Activated CD4-positive, alpha-beta T cell treated with anti-CD3 and anti-CD28 coated beads, Interleukin-2, amount 10 ng/mL, durations not matched to agents 24 days and 14 days (primary cell): ENCODE results near the gene MCF2L2. TPM values are rescaled to one million over a fixed set of nuclear protein-coding genes. Genes with fewer than 3 reads are reported as not detected.
"Not testable (repeated sequence)": the region's sequence is repeated elsewhere in the genome, so short reads cannot be mapped to it uniquely, and the experiment has no call there.

ENCODE experiments used
- DNase-seq: peaks from one replicate; pipeline ENCODE4 v3.0.0; 2022
- H3K27ac Mint-ChIP-seq: one replicate; pipeline ENCODE4 v1.8.0; 2022; ENCODE audit warnings: mild to moderate bottlenecking, mixed read lengths
- H3K27me3 Mint-ChIP-seq: one replicate; pipeline ENCODE4 v1.8.0; 2022; ENCODE audit warnings: mixed read lengths
- H3K36me3 Mint-ChIP-seq: one replicate; pipeline ENCODE4 v1.8.0; 2022; ENCODE audit warnings: low read depth, mild to moderate bottlenecking, mixed read lengths
- H3K4me1 Mint-ChIP-seq: one replicate; pipeline ENCODE4 v1.8.0; 2021; ENCODE audit warnings: mixed read lengths
- H3K4me3 Mint-ChIP-seq: one replicate; pipeline ENCODE4 v1.8.0; 2022; ENCODE audit warnings: mild to moderate bottlenecking, moderate library complexity, mixed read lengths
- H3K9me3 Mint-ChIP-seq: one replicate; pipeline ENCODE4 v1.8.0; 2021; ENCODE audit warnings: mixed read lengths
- intact Hi-C: fragments of 100-400 bp; cut with micrococcal nuclease; formaldehyde crosslinking; loops from one replicate; pipeline ENCODE4 v1.15.1; 2023
- total RNA-seq: library from RNA; stranded (reverse); gene quantifications from 2 replicates; pipeline ENCODE4 v1.2.3, GENCODE V29; 2022

The MCF2L2 gene
- total RNA-seq, 1 donor from 2014 or later, result 4.8 TPM

DNA sequence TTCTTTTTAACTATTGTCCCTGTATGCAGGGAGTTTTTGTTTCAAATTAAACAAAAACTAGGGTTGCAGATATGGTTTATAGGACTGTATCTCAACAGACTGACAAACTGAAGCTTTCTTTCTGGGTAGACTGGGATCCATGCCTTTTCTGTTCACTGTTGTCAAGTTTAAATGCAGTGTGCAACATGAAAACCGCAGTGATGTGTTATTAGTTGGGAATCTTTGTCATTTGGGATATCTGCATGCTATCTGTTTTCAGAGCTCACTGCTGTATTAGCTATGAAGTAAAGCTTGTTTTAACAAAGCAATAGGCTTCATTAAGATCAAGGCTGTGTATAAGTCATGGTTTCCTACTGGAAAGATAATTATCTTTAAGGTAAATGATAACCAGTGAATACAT is 21.4 kb upstream of the MCF2L2 start:
- Mint-ChIP-seq H3K9me3 (no peaks in the 10 kb centered on the region), H3K27ac (no peak overlapping the region), H3K4me1 (peaks cover 15% of the 10 kb centered on the region), H3K36me3 (peaks cover 3% of the 10 kb centered on the region), H3K27me3 (no peaks in the 10 kb centered on the region), H3K4me3 (no peak overlapping the region)
- intact Hi-C loops, result no loop called here
- no peak for DNase-seq

DNA sequence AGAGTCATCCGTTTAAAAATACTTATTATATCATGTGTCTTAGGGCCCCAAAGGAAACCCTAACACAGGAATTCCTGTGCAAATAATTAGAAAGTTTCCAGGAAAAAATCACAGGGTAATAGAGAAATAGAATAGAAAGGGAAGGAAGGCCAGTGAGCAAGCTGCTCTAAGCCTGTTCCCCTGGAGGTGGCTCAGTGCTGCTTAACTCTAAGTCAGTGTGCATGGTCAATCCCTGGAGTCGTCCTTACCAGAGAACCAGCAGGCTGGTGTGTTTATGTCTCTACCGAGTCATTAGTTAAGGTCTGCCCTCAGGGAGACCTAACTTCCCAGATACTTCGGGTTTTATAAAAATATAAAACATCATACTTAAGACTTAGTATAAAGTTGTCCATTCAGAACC is 21.0 kb upstream of the MCF2L2 start:
- Mint-ChIP-seq H3K27ac (no peak overlapping the region), H3K27me3 (no peaks in the 10 kb centered on the region), H3K9me3 (no peaks in the 10 kb centered on the region), H3K36me3 (peaks cover 3% of the 10 kb centered on the region), H3K4me3 (no peak overlapping the region), H3K4me1 (peaks cover 15% of the 10 kb centered on the region)
- no peak for DNase-seq
- intact Hi-C loops, result no loop called here

DNA sequence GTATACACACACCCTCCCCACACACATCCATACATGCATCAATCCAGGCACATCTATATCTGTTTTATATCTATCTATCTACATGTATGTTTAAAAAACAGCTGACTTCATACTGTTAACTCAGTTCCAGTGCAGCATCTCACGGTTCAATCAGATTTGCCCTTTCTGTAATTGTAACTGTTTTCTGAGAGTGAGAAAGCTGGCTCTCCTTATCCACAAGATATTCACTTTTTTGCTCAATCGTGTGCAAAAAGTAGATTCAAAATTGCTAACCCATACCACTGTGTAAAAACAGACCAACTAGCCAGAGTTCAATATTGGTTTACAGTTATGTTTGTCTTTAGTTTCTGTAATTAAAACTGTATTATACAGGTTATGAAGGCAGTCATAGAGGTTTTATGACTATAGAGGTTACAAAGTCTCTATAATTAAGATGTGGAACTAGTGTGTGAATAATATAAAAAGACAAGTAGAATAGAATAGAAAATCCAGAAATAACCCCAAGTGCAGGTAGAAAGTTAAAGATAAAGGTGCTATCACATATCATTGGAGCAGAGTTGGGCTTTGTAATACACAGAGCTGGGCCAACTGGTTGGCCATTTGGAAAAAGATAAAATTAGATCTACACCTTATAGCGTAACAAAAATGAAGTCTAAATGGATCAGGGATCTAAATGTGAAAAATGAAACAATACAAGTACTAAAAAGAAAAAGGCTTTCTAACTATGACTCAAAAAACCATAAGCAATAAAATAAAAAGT is 20.1 kb upstream of the MCF2L2 start:
- H3K27ac Mint-ChIP-seq, result no peak overlapping the region
- H3K9me3 Mint-ChIP-seq, result peaks cover 4% of the 10 kb centered on the region
- peaks cover 6% of the 10 kb centered on the region for H3K27me3 Mint-ChIP-seq
- intact Hi-C loops, result no loop called here
- H3K4me3 Mint-ChIP-seq, result peak overlapping the region; percentile 62
- H3K36me3 Mint-ChIP-seq, result peaks cover 6% of the 10 kb centered on the region
- H3K4me1 Mint-ChIP-seq, result peaks cover 15% of the 10 kb centered on the region
- no peak for DNase-seq

DNA sequence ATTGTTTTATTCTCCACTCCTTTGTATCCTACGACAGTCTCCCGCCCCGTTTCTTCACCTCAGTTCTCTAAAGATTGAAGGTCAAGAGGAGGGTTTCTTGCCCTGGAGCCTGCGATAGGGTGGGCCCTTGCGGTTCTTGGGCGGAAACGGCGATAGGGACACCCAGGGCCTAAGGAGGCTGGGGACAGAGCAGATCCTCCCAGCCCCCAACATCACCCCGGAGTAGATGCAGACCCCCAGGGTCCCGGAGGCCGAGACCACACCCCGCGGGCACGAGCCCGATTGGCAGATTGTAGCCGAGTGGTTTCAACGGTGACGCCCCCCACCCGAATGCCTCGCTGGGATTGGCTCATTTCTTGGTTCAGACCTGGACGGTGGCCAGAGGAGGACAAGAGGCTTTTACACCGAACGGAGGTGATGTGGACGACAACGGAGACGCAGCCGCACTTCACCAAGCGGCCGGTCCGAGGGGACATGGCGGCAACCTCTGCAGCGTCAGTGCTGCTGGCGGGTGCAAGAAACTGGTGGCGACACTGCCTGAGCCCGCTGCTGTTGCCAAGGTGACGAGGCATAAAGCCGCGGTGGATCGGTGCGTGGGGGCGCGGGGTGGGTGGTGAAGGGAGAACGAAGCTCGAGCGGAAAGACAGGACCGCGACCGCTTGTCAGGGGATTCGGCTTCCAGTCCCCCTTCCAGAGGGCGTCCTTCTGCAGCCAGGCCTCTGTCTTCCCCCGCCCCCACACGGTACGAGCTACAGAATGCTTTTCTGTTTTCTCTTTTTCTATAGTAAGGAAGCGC is 19.0 kb upstream of the MCF2L2 start:
- intact Hi-C loops, result loop anchor here (1.0 kb wide), 2 partner anchors 17 to 22 kb away; no protein-coding TSS in a partner anchor
- H3K27ac Mint-ChIP-seq, result peak overlapping the region; percentile 90
- peak; percentile 94 for DNase-seq
- peaks cover 14% of the 10 kb centered on the region for H3K27me3 Mint-ChIP-seq
- peaks cover 10% of the 10 kb centered on the region for H3K9me3 Mint-ChIP-seq
- peaks cover 10% of the 10 kb centered on the region for H3K36me3 Mint-ChIP-seq
- peaks cover 15% of the 10 kb centered on the region for H3K4me1 Mint-ChIP-seq
- peak overlapping the region; percentile 98 for H3K4me3 Mint-ChIP-seq

DNA sequence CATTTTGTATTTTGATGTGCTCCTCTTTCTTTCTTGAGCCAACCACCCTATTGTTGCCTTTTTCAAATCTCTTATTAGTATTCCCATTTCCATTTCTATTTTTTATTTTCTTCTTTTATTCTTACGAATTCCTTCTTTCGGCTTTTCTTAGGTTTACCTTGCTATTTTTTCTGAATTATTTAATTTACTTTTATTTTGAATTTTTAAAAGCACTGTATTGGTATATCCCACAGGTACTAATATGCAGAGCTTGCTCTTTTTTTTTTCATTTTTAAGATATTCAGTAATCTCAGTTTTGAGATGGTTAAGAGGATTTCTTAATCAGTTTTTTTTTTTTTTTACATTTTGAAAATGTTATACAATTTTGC is 18.4 kb upstream of the MCF2L2 start:
- Mint-ChIP-seq H3K4me3 (peak overlapping the region; percentile 98), H3K27me3 (peaks cover 14% of the 10 kb centered on the region), H3K4me1 (peaks cover 15% of the 10 kb centered on the region), H3K36me3 (peaks cover 10% of the 10 kb centered on the region), H3K27ac (peak overlapping the region; percentile 90), H3K9me3 (peaks cover 10% of the 10 kb centered on the region)
- intact Hi-C loops, result loop anchor here (1.0 kb wide), 2 partner anchors 17 to 22 kb away; no protein-coding TSS in a partner anchor
- no peak for DNase-seq

DNA sequence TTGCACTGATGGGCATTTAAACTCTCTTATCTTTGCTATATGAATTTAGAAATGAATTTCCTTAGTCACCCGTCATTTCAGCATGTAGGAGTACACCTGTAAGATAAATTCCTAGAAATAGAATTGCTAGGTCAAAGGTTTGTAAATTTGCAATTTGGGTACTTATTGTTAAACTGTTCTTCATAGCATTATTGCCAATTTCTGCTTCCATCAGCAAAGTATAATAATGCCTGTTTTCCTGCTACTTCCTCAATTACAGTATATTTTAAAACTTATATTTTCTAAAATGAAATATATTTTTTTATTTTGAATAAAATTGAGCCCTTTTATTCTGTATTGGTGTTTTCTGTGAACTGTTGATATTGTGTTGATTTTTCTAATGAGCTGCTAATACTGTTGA is 16.3 kb upstream of the MCF2L2 start:
- Mint-ChIP-seq H3K4me3 (no peak overlapping the region), H3K9me3 (peaks cover 23% of the 10 kb centered on the region), H3K27me3 (peaks cover 16% of the 10 kb centered on the region), H3K36me3 (peaks cover 11% of the 10 kb centered on the region), H3K27ac (no peak overlapping the region), H3K4me1 (peaks cover 19% of the 10 kb centered on the region)
- no peak for DNase-seq
- intact Hi-C loops, result no loop called here

DNA sequence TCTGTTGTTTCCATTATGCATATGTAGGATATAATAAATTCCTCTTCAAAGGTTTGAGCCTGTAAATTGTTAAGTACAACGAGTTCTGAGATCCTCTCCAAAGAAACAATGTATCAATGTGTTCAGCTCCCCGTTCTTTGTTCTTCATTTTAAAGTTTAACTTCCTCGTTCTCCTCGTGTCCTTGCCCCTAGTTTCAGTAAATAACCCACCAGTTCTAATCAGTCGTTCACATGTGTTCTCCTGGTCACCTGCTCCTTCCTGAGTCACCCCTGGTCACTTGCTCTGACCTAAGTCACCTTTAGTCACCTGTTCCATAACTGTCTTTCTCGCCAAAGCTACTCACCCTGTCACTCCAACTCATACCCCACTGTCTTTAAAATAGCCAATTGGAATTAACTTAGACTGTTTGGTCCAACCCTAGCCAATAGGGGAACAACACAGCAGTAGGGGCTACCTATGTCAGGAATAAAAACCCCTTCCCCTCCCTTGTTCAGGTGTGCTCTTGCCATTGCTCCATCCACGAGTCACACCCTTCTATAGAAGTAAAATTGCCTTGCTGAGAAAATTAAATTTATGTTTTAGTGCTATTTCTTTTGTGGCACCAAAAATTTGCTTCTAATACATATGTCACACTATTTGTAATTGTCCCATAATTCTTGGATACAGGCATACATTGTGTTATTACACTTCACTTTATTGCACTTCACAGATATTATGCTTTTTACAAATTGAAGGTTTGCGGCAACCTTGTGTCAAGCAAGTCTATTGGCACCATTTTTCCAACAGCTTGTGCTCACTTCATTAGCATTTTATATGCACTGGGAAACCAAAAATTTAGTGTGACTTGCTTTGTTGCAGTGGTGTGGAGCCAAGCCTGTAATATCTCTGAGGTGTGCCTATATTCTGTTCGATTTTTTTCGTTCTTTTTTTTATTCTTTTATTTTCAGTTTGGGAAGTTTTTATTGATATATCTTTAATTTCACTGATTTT is 15.3 kb upstream of the MCF2L2 start:
- Mint-ChIP-seq H3K4me3 (no peak overlapping the region), H3K9me3 (peaks cover 27% of the 10 kb centered on the region), H3K4me1 (peaks cover 25% of the 10 kb centered on the region), H3K36me3 (peaks cover 14% of the 10 kb centered on the region), H3K27ac (no peak overlapping the region), H3K27me3 (peaks cover 16% of the 10 kb centered on the region)
- no peak for DNase-seq
- intact Hi-C loops, result no loop called here

DNA sequence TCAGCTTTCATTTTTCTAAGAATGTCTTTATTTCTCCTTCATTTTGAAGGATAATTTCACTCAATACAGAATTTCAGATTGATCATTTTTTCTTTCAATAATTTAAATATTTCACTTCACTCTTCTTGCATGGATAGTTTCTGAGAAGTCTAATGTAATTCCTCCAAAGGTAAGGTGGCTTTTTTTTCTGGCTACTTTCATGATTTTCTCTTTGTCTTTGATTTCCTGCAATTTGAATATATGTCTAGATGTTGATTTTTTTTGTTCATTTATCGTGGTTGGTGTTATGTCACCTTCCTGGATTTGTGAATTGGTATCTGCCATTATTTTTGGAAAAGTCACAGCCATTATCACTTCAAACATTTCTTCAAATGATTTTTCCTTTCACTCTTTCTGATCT is 14.6 kb upstream of the MCF2L2 start:
- Mint-ChIP-seq H3K4me1 (peaks cover 26% of the 10 kb centered on the region), H3K4me3 (no peak overlapping the region), H3K9me3 (peaks cover 27% of the 10 kb centered on the region), H3K27ac (no peak overlapping the region), H3K27me3 (peaks cover 16% of the 10 kb centered on the region), H3K36me3 (peaks cover 14% of the 10 kb centered on the region)
- no peak for DNase-seq
- intact Hi-C loops, result no loop called here

DNA sequence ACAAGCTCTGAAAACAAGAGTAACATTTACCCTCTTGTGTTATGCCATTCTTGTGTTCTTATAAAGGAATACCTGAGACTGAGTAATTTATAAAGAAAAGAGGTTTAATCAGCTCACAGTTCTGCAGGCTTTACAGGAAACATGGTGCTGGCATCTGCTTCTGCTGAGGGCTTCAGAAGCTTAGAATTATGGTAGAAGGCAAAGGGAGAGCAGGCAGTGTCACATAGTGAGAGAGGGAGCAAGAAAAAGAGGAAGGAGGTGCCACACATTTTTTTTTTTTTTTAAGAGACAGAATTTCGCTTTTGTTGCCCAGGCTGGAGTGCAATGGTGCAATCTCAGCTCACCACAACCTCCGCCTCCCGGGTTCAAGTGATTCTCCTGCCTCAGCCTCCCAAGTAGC is 12.1 kb upstream of the MCF2L2 start:
- intact Hi-C loops, H3K4me3 Mint-ChIP-seq, DNase-seq: not testable (repeated sequence)
- peaks cover 30% of the 10 kb centered on the region for H3K4me1 Mint-ChIP-seq
- peak overlapping the region; percentile 21 for H3K27ac Mint-ChIP-seq
- H3K9me3 Mint-ChIP-seq, result peaks cover 27% of the 10 kb centered on the region
- peaks cover 12% of the 10 kb centered on the region for H3K36me3 Mint-ChIP-seq
- peaks cover 16% of the 10 kb centered on the region for H3K27me3 Mint-ChIP-seq

DNA sequence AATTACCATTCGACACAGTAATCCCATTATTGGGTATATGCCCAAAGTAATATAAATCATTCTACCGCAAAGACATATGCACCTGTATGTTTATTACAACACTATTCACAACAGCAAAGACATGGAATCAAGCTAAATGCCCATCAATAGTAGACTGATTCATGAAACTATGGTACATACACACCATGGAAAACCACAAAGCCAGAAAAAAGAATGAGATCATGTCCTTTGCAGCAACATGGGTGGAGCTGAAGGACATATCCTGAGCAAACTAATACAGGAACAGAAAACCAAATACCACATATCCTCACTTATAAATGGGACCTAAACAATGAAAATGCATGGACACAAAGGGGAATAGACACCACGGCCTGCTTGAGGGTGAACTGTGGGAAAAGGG is 11.1 kb upstream of the MCF2L2 start:
- no peak for DNase-seq
- H3K27me3 Mint-ChIP-seq, result peaks cover 16% of the 10 kb centered on the region
- H3K36me3 Mint-ChIP-seq, result peaks cover 12% of the 10 kb centered on the region
- H3K27ac Mint-ChIP-seq, result peak overlapping the region; percentile 4
- peaks cover 27% of the 10 kb centered on the region for H3K9me3 Mint-ChIP-seq
- intact Hi-C loops, result no loop called here
- H3K4me1 Mint-ChIP-seq, result peaks cover 34% of the 10 kb centered on the region
- H3K4me3 Mint-ChIP-seq, result no peak overlapping the region

DNA sequence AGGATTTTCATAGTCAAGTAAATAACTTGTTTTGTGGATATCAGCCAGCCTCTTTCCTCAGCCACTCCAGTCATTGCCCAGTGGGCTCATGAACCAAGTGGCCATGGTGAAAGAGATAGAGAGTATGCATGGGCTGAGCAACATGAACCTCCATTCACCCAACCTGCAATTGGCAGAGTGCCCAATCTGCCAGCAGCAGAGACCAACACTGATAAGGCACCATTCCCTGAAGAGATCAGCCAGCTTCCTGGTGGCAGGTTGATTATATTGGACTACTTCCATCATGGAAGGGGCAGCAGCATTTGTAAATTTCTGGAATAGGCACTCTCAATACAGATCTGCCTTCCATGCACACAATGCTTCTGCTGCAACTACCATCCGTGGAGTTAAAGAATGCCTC is 10.3 kb upstream of the MCF2L2 start:
- peaks cover 34% of the 10 kb centered on the region for H3K4me1 Mint-ChIP-seq
- no peak overlapping the region for H3K27ac Mint-ChIP-seq

DNA sequence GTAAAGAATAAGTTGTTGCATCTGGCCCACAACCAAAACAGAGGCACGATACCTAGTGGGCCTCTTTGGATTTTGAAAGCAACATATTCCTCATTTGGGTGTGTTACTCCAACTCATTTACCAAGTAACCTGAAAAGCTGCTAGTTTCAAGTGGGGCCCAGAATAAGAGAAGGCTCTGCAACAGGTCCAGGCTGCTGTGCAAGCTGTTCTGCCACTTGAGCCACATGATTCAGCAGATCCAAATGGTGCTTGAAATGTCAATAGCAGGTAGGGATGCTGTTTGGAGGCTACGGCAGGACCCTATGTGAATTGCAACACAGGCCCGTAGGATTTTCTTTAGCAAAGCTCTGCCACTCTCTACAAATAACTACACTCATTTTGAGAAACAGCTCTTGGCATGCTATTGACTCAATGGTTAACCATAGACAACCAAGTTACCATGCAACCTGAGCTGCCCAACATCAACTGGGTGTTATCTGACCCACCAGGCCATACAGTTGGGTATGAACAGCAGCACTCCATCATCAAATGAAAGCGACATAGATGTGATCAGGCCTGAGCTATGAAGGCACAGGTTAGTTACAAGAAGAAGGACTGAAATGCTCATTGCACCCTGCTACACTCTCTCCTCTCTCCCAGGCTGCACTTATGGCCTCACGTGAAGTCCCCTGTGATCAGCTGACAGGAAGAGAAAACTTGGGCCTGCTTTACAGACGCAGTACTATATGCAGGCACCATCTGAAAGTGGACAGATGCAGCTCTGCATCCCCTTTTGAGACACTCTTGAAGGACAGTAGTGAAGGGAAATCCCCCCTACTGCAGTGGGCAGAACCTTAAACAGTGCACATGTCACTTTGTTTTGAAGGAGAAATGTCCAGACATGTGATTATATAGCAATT is 9.5 kb upstream of the MCF2L2 start:
- peaks cover 37% of the 10 kb centered on the region for H3K4me1 Mint-ChIP-seq
- no peak overlapping the region for H3K27ac Mint-ChIP-seq
- H3K27me3 Mint-ChIP-seq, result peaks cover 5% of the 10 kb centered on the region
- intact Hi-C loops, result no loop called here
- peaks cover 17% of the 10 kb centered on the region for H3K9me3 Mint-ChIP-seq
- peaks cover 4% of the 10 kb centered on the region for H3K36me3 Mint-ChIP-seq
- DNase-seq, result no peak
- H3K4me3 Mint-ChIP-seq, result no peak overlapping the region

More for the DNA sequence above, 10.3 kb upstream of the MCF2L2 start:
- H3K4me3 Mint-ChIP-seq, result no peak overlapping the region
- peaks cover 25% of the 10 kb centered on the region for H3K9me3 Mint-ChIP-seq
- H3K36me3 Mint-ChIP-seq, result peaks cover 11% of the 10 kb centered on the region
- peaks cover 12% of the 10 kb centered on the region for H3K27me3 Mint-ChIP-seq
- intact Hi-C loops, result no loop called here
- DNase-seq, result no peak

DNA sequence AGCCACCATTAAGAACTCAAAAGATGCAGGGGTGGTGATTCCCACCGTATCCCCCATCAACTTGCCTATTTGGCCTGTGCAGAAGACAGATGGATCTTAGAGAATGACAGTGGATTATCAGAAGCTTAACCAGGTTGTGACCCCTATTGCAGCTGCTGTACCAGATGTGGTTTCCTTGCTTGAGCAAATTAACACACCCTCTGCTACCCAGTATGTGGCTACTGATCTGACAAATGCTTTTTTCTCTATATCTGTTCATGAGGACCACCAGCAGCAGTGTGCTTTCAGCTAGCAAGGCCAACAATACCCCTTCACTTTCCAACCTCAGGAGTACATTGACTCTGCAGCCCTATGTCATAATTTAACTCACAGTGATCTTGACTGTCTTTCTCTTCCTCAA is 8.6 kb upstream of the MCF2L2 start:
- H3K27ac Mint-ChIP-seq, result no peak overlapping the region
- H3K4me3 Mint-ChIP-seq, result no peak overlapping the region
- H3K9me3 Mint-ChIP-seq, result peaks cover 17% of the 10 kb centered on the region
- intact Hi-C loops, result no loop called here
- peaks cover 2% of the 10 kb centered on the region for H3K27me3 Mint-ChIP-seq
- H3K4me1 Mint-ChIP-seq, result peaks cover 37% of the 10 kb centered on the region
- peaks cover 4% of the 10 kb centered on the region for H3K36me3 Mint-ChIP-seq
- no peak for DNase-seq
